GM21576 (cell line): ENCODE measurements around the gene ELF1.
"Not testable (repeated sequence)": the region's sequence is repeated elsewhere in the genome, so short reads cannot be mapped to it uniquely, and the experiment has no call there.

Experiments
- ATAC-seq: cut with Tn5 transposase; IDR thresholded peaks from one replicate; pipeline ENCODE4 v1.9.1; 2021; ENCODE audit warnings: mild to moderate bottlenecking, moderate library complexity; ENCODE audit not compliant: unreplicated experiment

Gene ELF1

GRCh38 chr13:41042419-41042818 is 23.3 kb upstream of the ELF1 start:
- not testable (repeated sequence) for ATAC-seq

- no peak for ATAC-seq
These were observed 21.6 kb upstream of the ELF1 start for GRCh38 chr13:41040584-41041334.

- no peak for ATAC-seq
These were observed 20.6 kb upstream of the ELF1 start for GRCh38 chr13:41039746-41040145.

GRCh38 chr13:41036557-41036956 is 17.4 kb upstream of the ELF1 start:
- not testable (repeated sequence) for ATAC-seq

DNA sequence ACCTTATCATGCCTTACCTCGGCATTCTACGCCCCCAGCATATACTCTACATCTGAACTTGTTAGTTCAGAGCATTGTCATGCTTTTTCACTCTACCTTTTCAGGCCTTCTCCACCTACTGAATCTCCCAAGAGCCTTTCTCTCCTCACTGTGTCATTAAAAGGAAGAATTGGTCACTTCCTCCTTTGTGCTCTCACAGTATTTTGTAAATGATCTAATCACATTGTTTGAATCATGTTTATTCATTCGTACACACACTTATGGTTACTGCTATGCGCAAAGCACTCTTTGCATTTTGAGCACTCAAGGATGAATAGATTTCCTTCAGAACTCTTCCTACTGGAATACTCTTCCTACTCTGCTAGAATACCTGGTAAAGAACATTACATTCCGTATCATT is 15.8 kb upstream of the ELF1 start:
- ATAC-seq: no peak

DNA sequence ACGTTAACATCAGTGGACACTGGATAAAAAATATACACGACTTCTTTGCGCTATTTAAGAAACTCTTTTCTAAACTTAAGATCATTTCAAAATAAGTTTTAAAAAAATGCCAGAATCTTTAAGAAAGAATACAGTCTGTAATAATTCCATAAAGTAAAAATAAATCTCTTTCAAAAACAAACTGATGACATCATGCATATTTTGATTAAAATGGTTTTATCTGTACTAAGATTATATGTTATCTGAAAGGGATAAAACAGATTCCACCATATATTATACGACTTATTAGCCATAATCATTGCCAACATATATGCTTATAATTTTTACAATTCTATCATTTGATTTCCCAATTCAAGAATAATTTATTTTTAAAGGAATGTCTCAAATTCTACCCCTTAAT is 15.3 kb upstream of the ELF1 start:
- ATAC-seq: no peak

GRCh38 chr13:41032691-41033376 is 13.7 kb upstream of the ELF1 start:
- no peak for ATAC-seq

DNA sequence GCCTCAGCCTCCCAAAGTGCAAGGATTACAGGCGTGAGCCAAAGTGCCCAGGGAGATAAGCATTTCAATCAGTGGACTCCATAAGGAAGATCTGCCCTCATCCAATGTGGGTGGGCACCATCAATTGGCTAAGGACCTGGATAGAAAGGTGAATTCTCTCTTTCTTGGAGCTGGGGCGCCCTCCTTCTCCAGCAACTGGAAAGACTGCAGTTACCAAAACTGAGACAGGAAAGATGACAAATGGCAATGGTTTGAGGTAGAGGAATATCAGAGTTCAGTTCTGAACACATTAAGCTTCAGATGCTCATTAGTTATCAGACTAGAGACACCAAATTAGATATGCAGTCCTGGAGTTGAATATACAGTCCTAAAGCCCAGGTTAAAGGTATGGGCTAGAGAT is 10.5 kb upstream of the ELF1 start:
- ATAC-seq: no peak

DNA sequence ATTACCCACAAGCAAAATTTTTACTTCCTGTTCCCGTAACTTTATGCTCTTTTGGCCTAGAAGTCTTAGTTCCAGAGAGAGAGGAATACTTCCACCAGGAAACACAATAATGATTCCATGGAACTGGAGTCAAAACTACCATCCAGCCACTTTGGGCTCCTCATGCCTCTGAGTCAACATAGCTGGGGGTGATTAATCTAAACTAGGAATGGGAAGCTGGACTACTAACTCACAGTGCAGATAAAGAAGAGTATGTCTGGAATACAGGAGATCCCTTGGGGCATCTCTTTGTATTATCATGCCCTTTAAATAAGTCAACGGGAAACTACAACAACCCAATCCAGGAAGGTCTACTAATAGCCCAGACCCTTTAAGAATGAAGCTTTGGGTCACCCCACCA is 8.9 kb upstream of the ELF1 start:
- ATAC-seq: no peak

DNA sequence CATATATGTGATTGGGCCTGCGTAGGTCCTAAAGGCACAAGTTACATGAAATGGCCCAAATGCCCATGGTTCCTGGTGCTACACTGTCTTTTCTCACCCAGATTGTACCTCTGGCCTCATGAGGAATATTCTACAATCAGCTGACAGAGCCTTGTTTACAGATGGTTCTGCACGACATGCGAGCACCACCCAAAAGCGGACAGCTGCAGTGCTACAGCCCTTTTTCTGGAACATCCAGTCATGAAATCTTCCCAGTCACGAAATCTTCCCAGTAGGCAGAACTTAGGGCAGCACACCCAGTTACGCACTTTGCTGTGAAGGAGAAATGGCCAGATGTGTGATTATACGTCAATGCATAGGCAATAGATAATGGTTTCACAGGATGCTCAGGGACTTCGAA is 7.7 kb upstream of the ELF1 start:
- no peak for ATAC-seq

- no peak for ATAC-seq
These were observed 6.4 kb upstream of the ELF1 start for GRCh38 chr13:41025518-41025917.

- no peak for ATAC-seq
These were observed 647 bp upstream of the ELF1 start for GRCh38 chr13:41019578-41020347.

DNA sequence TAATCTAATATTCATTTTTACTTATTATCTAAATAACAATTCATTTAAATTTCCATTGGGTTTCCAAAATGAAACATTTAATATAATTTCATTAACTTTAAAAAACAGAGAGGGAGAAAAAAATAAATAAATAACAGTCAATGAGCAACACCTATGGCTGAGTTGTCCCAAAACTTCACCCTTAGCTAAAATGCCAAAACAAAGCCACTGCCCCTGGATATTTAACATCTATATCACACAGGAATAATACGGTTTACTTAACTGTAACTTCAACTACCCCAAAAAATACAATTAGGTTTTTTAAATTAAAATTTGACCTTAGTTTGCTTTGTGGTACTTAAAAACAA is 541 bp downstream of the ELF1 start:
- no peak for ATAC-seq

GRCh38 chr13:41017817-41018601 is 1.1 kb downstream of the ELF1 start:
- ATAC-seq: no peak

DNA sequence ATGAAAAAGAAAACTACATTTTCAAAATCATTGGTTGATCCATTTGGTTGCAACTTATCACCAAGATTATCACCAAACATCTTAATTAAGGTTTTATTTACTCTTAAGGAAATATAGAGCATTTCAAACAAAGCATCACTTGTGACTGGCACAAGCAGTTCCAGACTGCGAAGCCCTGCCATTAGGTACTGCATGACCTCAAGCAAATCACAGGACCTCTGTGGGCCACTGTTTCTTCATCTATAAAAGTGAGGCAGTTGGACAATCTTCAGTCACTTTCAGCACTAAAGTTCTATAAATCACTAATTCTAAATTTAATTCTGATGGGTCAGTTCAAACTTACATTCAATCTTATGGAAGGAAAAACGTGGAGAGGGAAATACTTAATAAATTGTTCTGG is 2.0 kb downstream of the ELF1 start:
- ATAC-seq: no peak

DNA sequence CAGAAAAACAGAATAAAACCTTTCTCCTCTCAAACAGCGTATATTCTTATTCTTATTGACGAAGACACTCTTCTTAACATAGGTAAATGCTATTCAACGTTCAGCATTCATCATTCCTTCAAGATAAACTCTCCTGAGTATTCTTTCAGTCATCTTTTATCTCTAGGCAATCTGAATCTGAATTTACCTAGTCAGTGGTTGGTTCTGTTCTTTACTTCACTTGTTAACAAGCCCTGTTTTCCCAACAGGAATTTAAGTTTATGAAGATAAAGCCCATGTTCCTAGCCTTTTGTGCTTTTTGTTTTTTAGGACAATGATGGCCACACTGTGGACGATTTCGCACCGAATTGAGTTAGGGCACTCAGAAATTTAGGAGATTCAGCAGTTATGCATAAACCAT is 3.2 kb downstream of the ELF1 start:
- no peak for ATAC-seq

- ATAC-seq: no peak
These were observed 5.3 kb downstream of the ELF1 start for GRCh38 chr13:41013835-41014234.

DNA sequence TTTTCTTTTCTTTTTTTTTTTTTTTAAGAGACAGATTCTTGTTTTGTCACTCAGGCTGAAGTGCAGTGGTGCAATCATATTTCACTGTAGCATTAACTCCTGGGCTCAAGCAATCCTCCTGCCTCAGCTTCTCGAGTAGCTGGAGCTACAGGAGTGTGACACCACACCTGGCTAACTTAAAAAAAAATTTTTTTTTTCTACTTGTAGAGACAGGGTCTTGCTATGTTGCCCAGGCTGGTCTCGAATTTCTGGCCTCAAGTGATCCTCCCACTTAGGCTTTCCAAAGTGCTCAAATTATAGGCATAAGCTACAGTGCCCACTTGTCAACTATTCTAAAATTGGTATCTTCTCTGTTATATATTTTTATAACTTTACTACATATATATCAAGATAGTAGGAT is 6.6 kb downstream of the ELF1 start:
- no peak for ATAC-seq

DNA sequence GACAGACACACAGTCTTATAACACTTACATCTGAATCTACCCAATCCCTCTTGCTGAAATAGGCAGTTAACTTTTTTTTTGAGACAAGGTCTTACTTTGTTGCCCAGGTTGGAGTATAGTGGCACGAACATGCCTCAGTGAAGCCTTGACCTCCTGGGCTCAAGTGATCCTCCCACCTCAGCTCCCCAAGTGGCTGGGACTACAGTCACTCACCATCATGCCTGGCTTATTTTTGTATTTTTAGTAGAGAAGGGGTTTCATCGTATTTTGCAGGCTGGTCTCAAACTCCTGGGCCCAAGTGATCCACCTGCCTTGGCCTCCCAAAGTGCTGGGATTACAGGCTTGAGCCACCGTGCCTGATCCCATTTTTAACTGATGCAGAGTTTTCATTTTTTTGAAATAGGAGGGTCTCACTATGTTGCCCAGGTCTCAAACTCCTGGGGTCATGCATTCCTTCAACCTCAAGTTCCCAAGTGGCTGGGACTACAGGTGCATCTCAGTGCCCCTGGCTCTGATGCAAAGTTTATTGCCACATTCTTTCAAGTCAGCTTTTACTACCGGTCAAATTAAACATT is 7.6 kb downstream of the ELF1 start:
- ATAC-seq: no peak

DNA sequence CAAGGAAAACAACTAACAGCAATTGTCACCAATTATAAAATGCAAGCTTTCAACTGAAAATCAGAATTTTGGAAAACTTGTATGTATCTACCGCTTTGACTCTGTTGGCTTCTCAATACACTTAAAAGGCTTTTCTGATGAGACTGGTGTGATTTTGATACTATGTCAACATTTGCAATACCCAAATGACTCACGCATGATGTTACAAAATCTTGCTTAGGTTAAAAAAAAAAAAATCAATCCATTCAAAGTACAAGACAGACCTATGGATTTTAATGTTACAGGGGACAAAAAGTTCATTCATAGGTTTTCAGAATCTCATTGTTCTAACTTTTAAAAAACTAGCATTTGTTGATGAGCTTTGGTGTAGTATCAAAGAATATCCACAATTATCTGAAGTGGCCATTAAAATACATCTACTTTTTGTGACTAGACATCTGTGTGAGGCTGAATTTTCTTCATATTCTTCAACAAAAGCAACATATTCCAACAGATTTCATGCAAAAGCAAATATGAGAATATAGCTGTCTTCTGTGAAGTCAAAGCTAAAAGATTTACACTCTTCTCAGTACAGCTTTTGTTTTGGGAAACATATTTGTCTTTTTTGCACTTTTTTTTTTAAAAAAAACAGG is 10.7 kb downstream of the ELF1 start:
- ATAC-seq: no peak
